Right ventricle myocardium inferior (tissue), 1 donor: ENCODE measurements around the gene ACTR10. TPM values are rescaled to one million over a fixed set of nuclear protein-coding genes. Genes with fewer than 3 reads are reported as not detected.

Source experiments
- ATAC-seq: fragments of 200-7000 bp; cut with Tn5 transposase; one replicate; pipeline ENCODE4 v1.9.1; 2020; ENCODE audit warnings: mild to moderate bottlenecking, moderate library complexity
- DNase-seq: peaks from one replicate; pipeline ENCODE4 v3.0.0; 2021; ENCODE audit errors: missing footprints
- intact Hi-C: fragments of 100-400 bp; cut with DNase I; formaldehyde crosslinking; loops from one replicate; pipeline ENCODE4 v1.11.0; 2022
- total RNA-seq: library from RNA; stranded (reverse); fragmentation: NEBNext Ultra II Directional; extraction: Animal tissue kit (Norgen Biotek cat#: 25700); gene quantifications from one replicate; pipeline ENCODE4 v1.2.1, GENCODE V29; 2021
- donor health status: DM: no; HTN: yes; CAD: no; lungs with severe emphysema.

Gene ACTR10
- total RNA-seq, 1 donor from 2014 or later, result 75.5 TPM

GRCh38 chr14:58272588-58273372 lies 72.8 kb downstream of the ACTR10 start:
- intact Hi-C loops, result no loop called here
- DNase-seq (no peak), ATAC-seq (peak; percentile 78)

GRCh38 chr14:58274881-58275280 lies 74.9 kb downstream of the ACTR10 start:
- DNase-seq, result no peak
- no peak for ATAC-seq
- intact Hi-C loops, result no loop called here

- intact Hi-C loops, result no loop called here
- no peak for ATAC-seq
These were observed 75.7 kb downstream of the ACTR10 start for GRCh38 chr14:58275527-58276190.

GRCh38 chr14:58276208-58276607 lies 76.3 kb downstream of the ACTR10 start:
- intact Hi-C loops, result no loop called here
- DNase-seq, result no peak
- ATAC-seq, result no peak

More at GRCh38 chr14:58275527-58276190, 75.7 kb downstream of the ACTR10 start:
- DNase-seq, result no peak

GRCh38 chr14:58278177-58278576 lies 78.2 kb downstream of the ACTR10 start:
- ATAC-seq, result no peak
- no peak for DNase-seq
- intact Hi-C loops, result no loop called here

- peak; percentile 76 for ATAC-seq
- intact Hi-C loops, result loop anchor here (2.0 kb wide), 1 partner anchor 16 kb away; no protein-coding TSS in a partner anchor
- DNase-seq, result no peak
These were observed 81.2 kb downstream of the ACTR10 start for GRCh38 chr14:58280954-58281787.

- DNase-seq, result no peak
- intact Hi-C loops, result loop anchor here (2.0 kb wide), 1 partner anchor 15 kb away; no protein-coding TSS in a partner anchor
- no peak for ATAC-seq
These were observed 82.0 kb downstream of the ACTR10 start for GRCh38 chr14:58281969-58282368.

- no peak for DNase-seq
- intact Hi-C loops, result no loop called here
- no peak for ATAC-seq
These were observed 83.1 kb downstream of the ACTR10 start for GRCh38 chr14:58282925-58283593.

- intact Hi-C loops, result no loop called here
- DNase-seq (no peak), ATAC-seq (no peak)
These were observed 83.8 kb downstream of the ACTR10 start for GRCh38 chr14:58283730-58284129.

GRCh38 chr14:58285132-58285531 lies 85.2 kb downstream of the ACTR10 start:
- intact Hi-C loops, result no loop called here
- DNase-seq, result no peak
- ATAC-seq, result no peak

Other genes with a start within 250 kb of the ACTR10 start
- 5.5 TPM for gene ARMH4, start 47.9 kb upstream of the ACTR10 start, total RNA-seq
- 149 TPM for gene PSMA3, start 44.7 kb downstream of the ACTR10 start, total RNA-seq
- 14.7 TPM for gene ARID4A, start 98.4 kb downstream of the ACTR10 start, total RNA-seq
- gene TOMM20L, start 195.8 kb downstream of the ACTR10 start, total RNA-seq, result not detected
- 24.1 TPM for gene TIMM9, start 227.4 kb downstream of the ACTR10 start, total RNA-seq
- gene KIAA0586, start 227.6 kb downstream of the ACTR10 start, total RNA-seq, result 11.3 TPM